NCI-H226 (cell line): Measurements from ENCODE around the gene KCNMB1.

ENCODE experiments used
- DNase-seq: peaks from one replicate; pipeline ENCODE4 v3.0.0-alpha.2; 2015

KCNMB1 gene

DNA sequence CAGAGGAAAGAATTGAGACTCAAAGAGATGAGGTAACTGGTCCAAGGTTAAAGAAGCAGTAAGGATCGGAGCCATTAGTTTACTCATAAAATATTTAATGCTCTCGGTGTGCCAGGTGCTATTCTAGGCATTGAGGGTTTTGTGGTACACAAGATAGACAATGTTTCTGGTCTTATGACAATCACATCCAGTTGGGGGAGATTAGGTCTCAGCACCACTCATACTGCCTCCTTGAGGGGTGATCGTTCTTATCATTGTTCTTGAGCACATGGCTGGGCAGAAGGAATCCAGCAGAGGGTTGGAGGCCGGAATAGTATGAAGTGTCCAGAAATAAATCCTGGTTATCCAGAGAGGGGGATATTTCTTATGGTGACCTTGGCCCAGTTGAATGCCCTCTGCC is 50.9 kb downstream of the KCNMB1 start:
- DNase-seq, result no peak

DNA sequence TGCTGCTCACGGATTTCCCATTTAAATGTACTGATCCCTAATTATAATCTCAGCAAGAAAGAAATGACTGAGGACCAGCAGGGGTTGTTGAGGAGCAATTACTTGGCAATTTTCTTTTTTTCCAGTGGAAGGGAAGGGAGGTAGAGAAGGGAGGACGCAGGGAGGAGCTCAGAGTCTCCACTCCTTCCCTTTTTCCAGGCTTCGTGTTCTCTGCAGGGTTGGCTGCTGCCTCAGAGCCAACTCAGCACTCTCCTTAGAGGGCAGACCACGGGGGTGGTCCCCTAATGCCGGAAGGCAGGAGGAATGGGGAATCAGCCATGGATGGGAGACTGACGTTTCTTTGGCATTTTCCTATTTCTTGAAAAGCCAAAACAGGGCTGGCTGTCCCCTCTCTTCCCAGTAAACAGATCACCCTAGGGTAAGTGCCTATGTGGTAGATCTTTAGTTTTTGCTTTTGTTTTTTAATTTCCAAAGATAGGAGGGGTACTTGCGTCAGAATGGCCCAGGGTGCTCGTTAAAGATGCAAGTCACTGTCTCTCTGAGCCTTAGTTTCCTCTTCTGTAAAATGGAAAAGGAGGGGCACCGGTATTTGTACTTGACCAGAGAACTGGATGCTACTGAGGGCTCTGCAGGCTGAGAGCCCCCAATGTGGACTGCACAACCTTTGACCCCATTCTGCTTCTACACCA is 52.0 kb downstream of the KCNMB1 start:
- no peak for DNase-seq

DNA sequence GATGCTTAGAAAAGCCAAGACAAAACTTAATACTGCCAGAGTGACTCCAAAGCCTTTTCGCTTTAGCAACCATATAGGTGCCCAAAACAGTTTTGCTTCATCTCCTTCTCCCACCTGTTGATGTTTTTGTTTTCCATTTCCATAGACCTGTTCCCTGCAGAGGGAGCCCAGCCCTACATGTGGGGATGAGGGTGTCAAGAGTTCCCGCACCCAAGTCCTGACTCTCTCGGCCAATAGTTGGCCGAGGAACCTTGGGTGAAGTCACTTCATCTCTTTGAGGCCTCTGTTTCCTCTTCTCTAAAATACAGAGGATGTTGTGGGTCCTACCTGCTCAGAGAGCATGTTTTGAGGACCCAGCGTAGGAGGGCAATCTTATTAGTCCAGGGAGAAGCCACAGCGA is 53.1 kb downstream of the KCNMB1 start:
- DNase-seq, result no peak

DNA sequence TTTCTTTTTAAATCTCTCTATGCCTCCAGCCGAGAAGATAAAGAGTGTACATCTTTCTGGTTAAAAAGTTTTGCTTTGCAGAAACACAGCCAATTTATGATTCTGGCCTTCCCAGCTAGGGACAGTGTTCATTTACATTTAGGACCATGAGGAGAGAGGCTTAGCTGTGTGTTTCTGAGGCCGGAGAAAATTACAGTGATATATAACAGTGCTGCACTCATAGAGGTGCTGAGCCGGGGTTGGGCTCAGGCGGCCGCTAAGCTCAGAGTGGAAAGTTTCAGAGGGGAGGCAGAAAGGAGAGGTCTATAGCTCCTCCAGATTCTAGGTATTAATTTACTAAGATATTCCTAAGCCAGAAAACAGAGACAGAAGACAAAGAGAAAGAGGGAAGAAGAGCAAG is 54.5 kb downstream of the KCNMB1 start:
- no peak for DNase-seq

DNA sequence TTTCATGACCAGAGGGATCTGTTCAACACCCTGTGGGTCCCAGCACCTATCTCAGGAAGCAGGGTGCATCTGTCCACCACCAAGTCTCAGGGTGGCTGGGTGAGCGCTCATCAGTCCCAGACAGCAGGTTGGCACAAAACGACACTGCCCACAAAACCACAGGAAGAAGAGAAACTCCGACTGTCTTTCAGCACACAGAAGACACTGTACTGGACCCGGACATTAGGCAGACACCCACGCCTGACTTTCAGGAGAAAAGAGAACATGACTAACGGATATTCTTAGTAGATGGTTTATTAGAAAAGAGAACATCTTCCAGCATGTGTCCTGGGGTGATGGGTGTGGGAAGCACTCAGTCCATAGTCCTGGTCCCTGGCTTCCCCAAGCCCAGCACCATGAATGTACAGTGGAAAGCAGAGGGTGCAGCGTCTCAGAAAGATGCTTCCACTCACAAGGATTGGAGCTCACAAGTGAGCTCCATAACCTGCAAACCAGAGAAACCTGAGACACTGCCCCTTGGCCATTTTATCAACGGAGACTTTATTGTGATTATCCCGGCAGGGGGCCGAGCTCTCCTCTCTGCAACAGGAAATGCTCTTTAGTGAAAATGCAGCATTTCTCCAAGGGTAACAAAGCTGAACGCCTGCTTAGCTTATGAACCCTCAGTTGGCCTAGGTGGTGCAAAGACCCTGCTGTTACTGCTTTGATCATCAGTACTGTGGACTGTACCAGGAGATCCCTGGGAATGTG is 55.8 kb downstream of the KCNMB1 start:
- no peak for DNase-seq

DNA sequence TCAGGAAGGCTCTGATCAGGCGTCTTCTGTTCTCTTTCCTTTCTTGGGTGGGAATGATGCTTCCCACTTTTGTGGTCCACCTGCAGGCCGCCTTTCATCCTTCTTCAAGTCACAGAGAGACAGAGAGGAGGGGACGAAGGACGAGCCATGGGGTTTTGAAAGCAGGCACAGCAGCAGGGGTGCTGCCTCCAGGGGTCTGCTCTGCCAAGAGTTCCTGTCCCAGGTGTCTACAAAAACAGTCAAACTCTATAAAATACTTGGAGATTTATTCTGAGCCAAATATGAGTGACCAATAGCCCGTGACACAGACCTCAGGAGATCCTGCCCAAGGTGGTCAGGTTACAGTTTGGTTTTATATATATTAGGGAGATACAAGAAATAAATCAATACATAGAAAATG is 57.1 kb downstream of the KCNMB1 start:
- no peak for DNase-seq

DNA sequence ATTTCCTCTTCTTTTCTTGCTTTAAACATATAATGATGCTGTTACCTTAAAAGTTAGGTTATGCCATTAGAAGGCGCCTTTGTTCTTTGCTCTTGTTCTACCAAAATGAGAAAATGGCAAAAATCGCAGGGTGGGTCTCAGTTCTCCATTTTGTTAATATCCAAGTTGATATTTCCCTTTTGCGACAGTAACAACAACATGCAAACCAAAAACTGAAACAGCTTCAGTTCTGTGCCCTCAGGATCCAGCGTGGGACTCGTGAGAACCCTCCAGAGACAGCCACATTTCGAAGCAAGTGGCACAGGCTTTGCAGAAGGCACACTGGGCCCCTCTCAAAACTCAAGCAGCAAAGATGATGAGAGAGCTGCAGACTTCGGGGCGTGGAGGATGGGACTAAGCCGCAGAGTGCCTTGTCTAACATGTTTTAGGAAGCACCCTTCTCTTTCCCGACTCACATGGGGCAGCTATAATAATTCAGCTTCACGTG is 58.6 kb downstream of the KCNMB1 start:
- no peak for DNase-seq

DNA sequence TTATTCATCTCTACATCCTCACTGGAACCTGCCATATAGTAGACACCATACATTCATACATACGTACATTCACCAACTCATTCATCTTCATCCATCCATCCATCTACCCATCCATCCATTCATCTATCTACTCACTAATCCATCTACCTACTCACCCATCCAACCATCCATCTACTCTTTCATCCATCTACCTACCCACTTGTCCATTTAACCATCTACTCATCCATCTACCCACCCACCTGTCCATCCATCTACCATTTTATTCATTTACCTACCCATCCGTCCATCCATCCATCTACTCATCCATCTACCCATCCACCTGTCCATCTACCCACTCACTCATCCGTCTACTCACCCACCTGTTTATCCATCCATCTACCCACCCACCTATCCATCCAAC is 59.6 kb downstream of the KCNMB1 start:
- no peak for DNase-seq

DNA sequence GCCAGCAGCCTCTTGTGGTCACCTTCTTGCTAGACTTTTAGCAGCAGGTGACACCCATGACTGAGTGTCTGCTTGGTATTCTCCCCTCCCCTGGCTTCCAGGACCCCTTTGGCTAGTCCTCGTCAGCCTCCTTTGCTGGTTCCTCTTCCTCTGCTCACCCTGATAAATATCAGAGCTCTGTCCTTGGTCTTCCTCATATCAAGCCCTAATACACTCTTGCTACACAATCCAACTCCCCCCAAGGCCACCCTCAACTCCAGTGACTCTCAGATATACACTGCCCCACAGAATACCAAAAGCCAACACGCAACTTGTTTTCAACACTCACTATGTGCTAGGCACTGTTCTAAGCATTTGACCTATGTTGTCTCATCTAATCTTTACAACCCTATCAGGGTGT is 61.3 kb downstream of the KCNMB1 start:
- no peak for DNase-seq

DNA sequence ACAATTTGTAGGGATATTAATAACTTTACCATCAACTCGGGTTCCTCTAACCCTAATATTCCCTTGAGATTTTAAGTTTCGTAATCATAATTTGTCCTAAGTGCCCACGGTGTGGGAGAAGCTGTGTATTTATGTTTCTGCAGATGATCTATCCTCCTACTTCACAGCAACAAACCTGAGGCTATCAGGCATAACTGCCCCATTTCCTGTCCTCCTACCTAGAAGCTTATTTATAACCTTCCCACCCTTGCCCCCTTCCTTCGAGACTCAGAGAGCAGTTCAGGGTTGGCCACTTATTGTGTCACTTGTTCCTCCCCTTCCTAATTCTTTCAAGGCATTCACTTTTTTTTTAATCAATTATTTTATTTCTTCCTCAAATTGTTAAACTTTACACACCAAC is 62.0 kb downstream of the KCNMB1 start:
- DNase-seq, result no peak
